Cardiac muscle cell (in vitro differentiated cells and primary cell): ENCODE data around the gene NF1. TPM values are rescaled to one million over a fixed set of nuclear protein-coding genes. Genes with fewer than 3 reads are reported as not detected.
"Not testable (repeated sequence)": the region's sequence is repeated elsewhere in the genome, so short reads cannot be mapped to it uniquely, and the experiment has no call there.

ENCODE experiments used
- DNase-seq, 2 donors: peaks; one replicate each; pipeline versions ENCODE4 v3.0.0 to v3.0.0-alpha.2; 2010 to 2017; ENCODE audit warnings: low read depth in 1 of 2, low spot score in 1 of 2
- H3K27ac ChIP-seq: fragments of 200-600 bp; sonication (generic); 2 replicates; pipeline ENCODE4 v1.5.1; 2016
- H3K27me3 ChIP-seq: fragments of 200-600 bp; sonication (generic); 2 replicates; pipeline ENCODE4 v1.6.0; 2016; ENCODE audit warnings: control low read depth
- H3K36me3 ChIP-seq: fragments of 200-600 bp; sonication (generic); 2 replicates; pipeline ENCODE4 v1.5.1; 2016; ENCODE audit warnings: control low read depth
- H3K4me1 ChIP-seq: fragments of 200-600 bp; sonication (generic); 2 replicates; pipeline ENCODE4 v1.8.1; 2017; ENCODE audit warnings: low read depth, mild to moderate bottlenecking, mixed run types
- H3K4me3 ChIP-seq: fragments of 200-600 bp; sonication (generic); 2 replicates; pipeline ENCODE4 v1.5.1; 2016; ENCODE audit warnings: mild to moderate bottlenecking
- H3K9me3 ChIP-seq: fragments of 200-600 bp; sonication (generic); 2 replicates; pipeline ENCODE4 v1.5.1; 2017; ENCODE audit warnings: low read depth, mild to moderate bottlenecking, control low read depth
- CTCF ChIP-seq: IDR thresholded peaks from 2 replicates; pipeline ENCODE4 v1.5.1; 2012; ENCODE audit warnings: low read depth, mild to moderate bottlenecking, low read length
- polyA plus RNA-seq: library from polyadenylated mRNA; unstranded; fragments of >200 nt; fragmentation: Nextera tagmentation; extraction: Ambion mirVana; gene quantifications from 2 replicates; pipeline ENCODE4 v1.2.1, GENCODE V29; 2016
- total RNA-seq: library from RNA; depleted of rRNA; stranded (reverse); fragments of >200 nt; gene quantifications from 2 replicates; pipeline ENCODE4 v1.2.3, GENCODE V29; 2016

NF1 gene
- total and polyA plus RNA-seq, 2 experiments from 2014 or later, result 17.7 to 32.9 TPM

- Histone ChIP-seq H3K27me3 (no peaks in the 10 kb centered on the region), H3K4me3 (no peak overlapping the region), H3K27ac (no peak overlapping the region), H3K36me3 (no peaks in the 10 kb centered on the region), H3K4me1 (peaks cover 6% of the 10 kb centered on the region), H3K9me3 (no peaks in the 10 kb centered on the region)
- no peak for DNase-seq
- TF ChIP-seq CTCF, result no peak
Observed at GRCh38 chr17:31310260-31310659, 215.5 kb downstream of the NF1 start.

GRCh38 chr17:31310886-31311285 is 216.1 kb downstream of the NF1 start:
- H3K36me3 ChIP-seq, result no peaks in the 10 kb centered on the region
- no peaks in the 10 kb centered on the region for H3K27me3 ChIP-seq
- no peak overlapping the region for H3K4me3 ChIP-seq
- peaks cover 6% of the 10 kb centered on the region for H3K4me1 ChIP-seq
- no peak overlapping the region for H3K27ac ChIP-seq
- TF ChIP-seq CTCF, result no peak
- DNase-seq, result no peak
- H3K9me3 ChIP-seq, result no peaks in the 10 kb centered on the region

GRCh38 chr17:31311526-31311925 is 216.7 kb downstream of the NF1 start:
- Histone ChIP-seq H3K4me1 (peaks cover 6% of the 10 kb centered on the region), H3K27ac (no peak overlapping the region), H3K4me3 (no peak overlapping the region), H3K27me3 (no peaks in the 10 kb centered on the region), H3K9me3 (no peaks in the 10 kb centered on the region), H3K36me3 (no peaks in the 10 kb centered on the region)
- DNase-seq, result no peak
- TF ChIP-seq CTCF, result no peak

GRCh38 chr17:31312223-31312622 is 217.4 kb downstream of the NF1 start:
- DNase-seq, H3K4me3 ChIP-seq, H3K27me3 ChIP-seq, H3K36me3 ChIP-seq, H3K9me3 ChIP-seq, H3K27ac ChIP-seq, H3K4me1 ChIP-seq: not testable (repeated sequence)

GRCh38 chr17:31313982-31314781 is 219.4 kb downstream of the NF1 start, which contains the start of gene EVI2B:
EVI2B (minus strand) TSS chr17:31314054; CDS start chr17:31305609, 8,445 bp downstream.
- DNase-seq, result peak in 1 of 2 donors; percentile 75
- H3K27ac ChIP-seq, result no peak within 1 kb of the TSS
- TF ChIP-seq CTCF, result no peak
- H3K36me3 ChIP-seq, result no peaks in the 10 kb centered on the region
- H3K4me3 ChIP-seq, result no peak within 1 kb of the TSS
- H3K4me1 ChIP-seq, result peaks cover 1% of the 10 kb centered on the region
- no peaks in the 10 kb centered on the region for H3K9me3 ChIP-seq
- H3K27me3 ChIP-seq, result no peaks in the 10 kb centered on the region

- Histone ChIP-seq H3K27me3 (no peaks in the 10 kb centered on the region), H3K4me1 (no peaks in the 10 kb centered on the region), H3K4me3 (no peak overlapping the region), H3K27ac (no peak overlapping the region), H3K9me3 (no peaks in the 10 kb centered on the region), H3K36me3 (no peaks in the 10 kb centered on the region)
- DNase-seq, result no peak
- no peak for TF ChIP-seq CTCF
Observed at GRCh38 chr17:31314782-31315100, 220.0 kb downstream of the NF1 start.
